Fibroblast of the conjunctiva (primary cell): ENCODE measurements around the gene SP1.
"Not testable (repeated sequence)": the region's sequence is repeated elsewhere in the genome, so short reads cannot be mapped to it uniquely, and the experiment has no call there.

Source experiments
- DNase-seq: peaks from one replicate; pipeline ENCODE4 v3.0.0-alpha.2; 2010; ENCODE audit warnings: low read depth

Gene SP1

DNA sequence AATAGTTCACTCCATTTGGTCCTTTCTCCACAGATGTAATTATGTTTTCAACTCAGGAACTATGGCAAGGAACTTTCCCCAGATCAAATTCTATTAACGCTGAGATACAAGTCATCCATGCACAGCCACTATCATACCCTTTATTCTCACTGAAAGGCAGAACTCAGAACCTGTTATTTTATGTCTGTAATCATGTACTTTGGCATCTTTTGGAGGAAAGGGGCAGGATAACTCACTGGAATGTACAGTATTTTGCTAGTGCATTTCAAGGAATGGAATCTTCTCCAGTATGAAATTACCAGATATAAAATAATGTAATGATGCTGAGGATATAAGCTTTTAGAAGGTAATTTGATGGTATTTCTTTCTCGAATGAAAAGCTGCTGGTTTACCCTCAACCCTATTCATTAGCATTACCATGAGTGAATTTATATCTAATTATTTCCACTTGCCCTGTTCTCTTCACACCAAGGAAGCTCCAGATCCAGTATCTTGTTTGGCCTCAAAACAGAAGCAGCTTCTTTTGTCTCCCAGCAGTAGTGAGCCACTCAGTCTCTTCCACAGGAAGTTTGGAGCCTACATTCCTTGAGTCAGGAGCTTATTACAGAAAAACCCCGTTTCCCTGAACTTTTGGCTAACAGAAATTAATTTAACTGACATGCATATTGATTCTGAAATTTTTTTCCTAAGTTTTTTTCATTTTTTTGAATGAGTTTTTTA, 33.7 kb downstream of the SP1 start:
- no peak for DNase-seq

DNA sequence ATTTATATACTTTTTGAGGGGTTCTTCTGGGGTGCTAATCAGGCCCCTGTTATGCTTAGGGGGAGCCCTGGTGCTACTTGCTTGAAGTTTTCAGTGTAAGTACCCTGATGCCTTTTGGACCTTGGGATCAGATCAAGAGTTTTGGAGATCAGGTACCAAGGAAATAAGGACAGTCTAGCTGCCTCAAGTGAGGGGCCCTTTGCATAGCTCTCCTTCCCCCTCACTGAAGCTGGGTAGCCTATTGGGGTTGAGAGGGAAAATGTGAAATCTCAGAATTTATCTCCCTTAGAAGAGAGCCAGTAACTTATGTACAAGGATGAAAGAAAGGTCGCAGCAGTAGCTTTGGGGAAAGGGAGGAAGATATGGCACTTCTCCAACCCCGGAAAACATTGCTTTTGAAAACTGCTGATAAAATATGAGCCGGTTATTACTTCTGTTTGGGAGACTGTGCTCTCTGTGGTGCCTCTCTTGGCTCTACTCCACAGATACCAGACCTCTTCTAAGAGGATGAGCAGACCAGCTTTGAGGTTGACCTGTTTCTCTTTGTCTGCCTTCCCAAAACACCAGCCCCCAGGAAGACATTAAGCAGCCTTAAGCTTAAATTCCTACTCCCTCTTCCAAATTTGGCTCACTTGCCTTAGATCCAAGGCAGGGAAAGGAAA, 34.9 kb downstream of the SP1 start:
- no peak for DNase-seq

- DNase-seq: not testable (repeated sequence)
Measured at GRCh38 chr12:53415752-53416389, 35.9 kb downstream of the SP1 start.

DNA sequence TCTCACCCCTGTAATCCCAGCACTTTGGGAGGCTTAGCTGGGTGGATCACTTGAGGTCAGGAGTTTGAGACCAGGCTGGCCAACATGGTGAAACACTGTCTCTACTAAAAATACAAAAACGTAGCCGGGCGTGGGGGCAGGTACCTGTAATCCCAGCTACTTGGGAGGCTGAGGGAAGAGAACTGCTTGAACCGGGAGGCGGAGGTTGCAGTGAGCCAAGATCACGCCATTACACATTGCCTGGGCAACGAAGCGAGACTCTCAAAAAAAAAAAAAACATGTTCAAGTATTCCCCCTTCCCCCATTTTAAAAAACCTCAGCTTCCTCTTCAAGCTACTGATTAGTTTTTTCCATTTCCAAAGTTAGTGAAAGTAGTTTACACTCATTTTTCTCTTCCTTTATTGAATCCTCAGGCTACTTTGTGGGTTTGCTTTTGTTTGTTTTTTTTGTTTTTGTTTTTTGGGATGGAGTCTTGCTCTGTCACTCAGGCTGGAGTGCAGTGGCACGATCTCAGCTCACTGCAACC, 37.4 kb downstream of the SP1 start:
- DNase-seq: not testable (repeated sequence)

- no peak for DNase-seq
Measured at GRCh38 chr12:53418221-53418620, 38.2 kb downstream of the SP1 start.

- no peak for DNase-seq
Measured at GRCh38 chr12:53419756-53420155, 39.8 kb downstream of the SP1 start.

DNA sequence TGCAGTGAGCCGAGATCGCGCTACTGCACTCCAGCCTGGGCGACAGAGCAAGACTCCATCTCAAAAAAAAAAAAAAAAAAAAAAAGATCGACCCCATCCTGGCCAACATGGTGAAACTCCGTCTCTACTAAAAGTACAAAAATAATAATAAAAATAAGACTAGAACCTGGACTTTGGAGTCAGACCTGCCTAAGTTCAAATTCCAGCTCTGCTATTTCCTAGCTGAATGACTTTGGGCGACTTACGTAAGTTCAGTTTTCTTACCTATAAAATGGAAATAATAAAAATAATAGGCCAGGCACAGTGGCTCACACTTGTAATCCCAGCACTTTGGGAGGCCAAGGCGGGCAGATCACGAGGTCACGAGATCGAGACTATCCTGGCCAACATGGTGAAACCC, 42.3 kb downstream of the SP1 start:
- DNase-seq: not testable (repeated sequence)

DNA sequence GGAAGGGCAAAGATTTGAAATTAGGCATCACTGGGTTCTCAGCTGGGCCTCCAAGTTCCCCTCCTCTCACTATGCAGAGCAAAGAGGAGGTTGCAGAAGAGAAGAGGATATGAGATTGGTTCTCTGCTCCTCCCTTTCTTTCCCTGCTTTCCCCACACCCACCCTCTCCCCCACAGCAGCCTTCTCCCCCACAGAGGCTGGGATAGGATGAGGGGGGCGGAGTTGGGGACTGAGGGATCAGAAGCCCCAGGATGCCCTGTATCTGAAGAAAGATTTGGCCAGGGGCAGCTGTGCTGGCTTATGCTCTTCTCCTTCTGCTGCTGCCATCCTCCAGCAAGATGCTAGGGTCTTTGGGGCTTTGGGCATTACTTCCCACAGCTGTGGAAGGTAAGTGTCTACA, 43.6 kb downstream of the SP1 start, which contains the start of gene AMHR2:
TSS of gene AMHR2 (plus strand) at position 259 of the 400 bp plus-strand sequence. CDS start at position 339, 80 bp downstream.
- no peak for DNase-seq

GRCh38 chr12:53424626-53425514, 44.9 kb downstream of the SP1 start:
- DNase-seq: no peak

DNA sequence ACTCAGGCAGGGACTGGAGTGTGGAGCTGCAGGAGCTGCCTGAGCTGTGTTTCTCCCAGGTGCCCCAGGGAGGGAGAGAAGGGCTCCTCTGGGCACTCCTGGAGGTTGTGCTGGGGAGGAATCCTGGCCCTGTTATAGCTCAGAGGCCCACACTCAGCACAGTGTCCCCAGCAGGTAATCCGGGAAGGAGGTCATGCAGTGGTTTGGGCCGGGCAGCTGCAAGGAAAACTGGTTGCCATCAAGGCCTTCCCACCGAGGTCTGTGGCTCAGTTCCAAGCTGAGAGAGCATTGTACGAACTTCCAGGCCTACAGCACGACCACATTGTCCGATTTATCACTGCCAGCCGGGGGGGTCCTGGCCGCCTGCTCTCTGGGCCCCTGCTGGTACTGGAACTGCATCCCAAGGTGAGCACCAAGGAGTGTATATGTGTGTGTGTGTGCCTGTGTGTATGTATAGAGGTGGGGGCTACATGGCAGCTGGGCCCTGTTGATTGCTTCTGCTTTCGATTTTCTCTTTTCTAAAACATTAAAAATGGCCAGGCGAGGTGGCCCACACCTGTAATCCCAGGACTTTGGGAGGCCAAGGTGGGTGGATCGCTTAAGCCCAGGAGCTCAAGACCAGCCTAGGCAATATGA, 45.7 kb downstream of the SP1 start:
- DNase-seq: no peak

- DNase-seq: peak; percentile 27
Measured at GRCh38 chr12:53427905-53428594, 48.1 kb downstream of the SP1 start.

DNA sequence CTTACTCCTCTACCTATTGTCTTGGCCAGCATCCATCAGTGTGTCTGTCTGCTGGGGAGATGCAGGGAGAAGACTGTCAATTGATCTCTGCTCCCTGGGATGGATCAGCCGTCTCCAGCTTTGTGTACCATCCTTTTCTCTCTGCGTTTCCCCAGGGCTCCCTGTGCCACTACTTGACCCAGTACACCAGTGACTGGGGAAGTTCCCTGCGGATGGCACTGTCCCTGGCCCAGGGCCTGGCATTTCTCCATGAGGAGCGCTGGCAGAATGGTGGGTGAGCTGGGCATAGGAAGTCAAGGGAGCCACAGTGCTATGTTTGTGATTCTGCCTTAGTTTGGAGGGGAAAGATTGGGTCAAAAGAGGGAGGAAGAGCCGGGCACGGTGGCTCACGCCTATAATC, 48.8 kb downstream of the SP1 start:
- no peak for DNase-seq

DNA sequence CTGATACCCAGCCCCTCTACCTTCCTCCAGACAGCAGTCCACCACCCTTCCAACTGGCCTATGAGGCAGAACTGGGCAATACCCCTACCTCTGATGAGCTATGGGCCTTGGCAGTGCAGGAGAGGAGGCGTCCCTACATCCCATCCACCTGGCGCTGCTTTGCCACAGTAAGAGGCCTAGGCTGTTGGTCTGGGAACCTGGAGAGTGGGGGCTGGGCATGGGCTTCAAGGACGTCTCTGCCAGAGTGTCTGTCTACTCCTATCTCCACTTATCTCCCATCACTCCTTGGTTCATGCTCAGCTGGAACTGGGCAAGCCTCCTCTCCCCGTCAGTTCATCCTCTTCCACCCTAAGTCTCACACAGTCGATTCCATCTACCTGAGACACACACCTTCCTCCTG, 50.1 kb downstream of the SP1 start:
- no peak for DNase-seq

DNA sequence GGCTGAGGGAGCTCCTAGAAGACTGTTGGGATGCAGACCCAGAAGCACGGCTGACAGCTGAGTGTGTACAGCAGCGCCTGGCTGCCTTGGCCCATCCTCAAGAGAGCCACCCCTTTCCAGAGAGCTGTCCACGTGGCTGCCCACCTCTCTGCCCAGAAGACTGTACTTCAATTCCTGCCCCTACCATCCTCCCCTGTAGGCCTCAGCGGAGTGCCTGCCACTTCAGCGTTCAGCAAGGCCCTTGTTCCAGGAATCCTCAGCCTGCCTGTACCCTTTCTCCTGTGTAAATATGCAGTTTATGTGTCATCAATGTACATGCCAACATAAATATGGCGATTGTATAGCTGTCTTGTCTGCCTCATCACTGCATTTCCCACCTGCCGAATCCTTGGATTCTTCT, 51.2 kb downstream of the SP1 start:
- DNase-seq: no peak

DNA sequence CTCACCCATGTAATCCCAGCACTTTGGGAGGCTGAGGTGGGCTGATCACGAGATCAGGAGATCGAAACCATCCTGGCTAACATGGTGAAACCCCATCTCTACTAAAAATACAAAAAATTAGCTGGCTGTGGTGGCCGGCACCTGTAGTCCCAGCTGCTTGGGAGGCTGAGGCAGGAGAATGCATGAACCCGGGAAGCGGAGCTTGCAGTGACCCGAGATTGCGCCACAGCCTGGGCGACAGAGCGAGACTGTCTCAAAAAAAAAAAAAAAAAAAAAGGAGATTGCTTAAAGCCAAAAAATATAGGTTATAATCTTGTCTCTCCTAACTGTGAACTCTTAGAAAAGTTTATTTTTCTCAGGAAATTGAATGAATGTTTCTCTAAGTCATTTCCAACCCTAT, 55.4 kb downstream of the SP1 start:
- not testable (repeated sequence) for DNase-seq

DNA sequence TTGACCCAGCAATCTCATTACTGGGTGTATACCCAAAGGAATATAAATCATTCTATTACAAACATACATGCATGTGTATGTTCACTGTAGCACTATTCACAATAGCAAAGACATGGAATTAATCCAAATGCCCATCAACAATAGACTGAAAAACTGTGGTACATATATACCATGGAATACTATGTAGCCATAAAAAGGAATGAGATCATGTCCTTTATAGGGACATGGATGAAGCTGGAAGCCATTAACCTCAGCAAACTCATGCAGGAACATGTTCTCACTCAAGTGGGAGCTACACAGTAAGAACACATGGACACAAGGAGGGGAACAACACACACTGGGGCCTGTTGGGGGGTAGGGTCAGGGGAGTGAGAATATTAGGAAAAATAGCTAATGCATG, 59.6 kb downstream of the SP1 start:
- not testable (repeated sequence) for DNase-seq

- peak; percentile 99 for DNase-seq
Measured at GRCh38 chr12:53441040-53441833, 61.3 kb downstream of the SP1 start, which contains the start of gene PRR13. Gene PRR13, plus strand, starts transcription at chr12:53441734. Its CDS starts 981 bp downstream, at chr12:53442715.

DNA sequence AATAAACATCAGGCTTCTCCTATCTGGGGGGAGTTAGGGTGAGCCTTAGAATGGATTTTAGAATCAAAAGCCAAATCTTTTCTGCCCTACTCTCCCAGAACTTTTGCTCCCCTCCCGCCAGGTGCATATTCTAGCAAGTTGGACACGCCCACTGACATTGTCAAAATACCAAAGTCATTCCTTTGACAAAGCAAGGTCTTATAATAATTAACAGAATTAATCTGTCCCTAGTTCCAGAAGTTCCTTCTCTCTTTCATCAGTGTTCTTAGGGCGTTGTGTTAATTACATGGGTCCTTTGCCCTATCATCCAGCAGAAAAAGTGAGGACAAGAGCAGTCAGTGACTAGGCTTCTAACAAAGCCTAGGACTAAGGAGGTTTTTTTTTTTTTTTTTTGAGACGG, 64.0 kb downstream of the SP1 start:
- no peak for DNase-seq

GRCh38 chr12:53444593-53445325, 64.8 kb downstream of the SP1 start:
- DNase-seq: not testable (repeated sequence)
